NCI-H2227 (cell line): Measurements from ENCODE around the gene ASIC1.

ENCODE experiments used
- DNase-seq: peaks from one replicate; lab custom pipeline; 2025; ENCODE audit not compliant: unreplicated experiment; lab: John Stamatoyannopoulos, UW

ASIC1 gene

DNA sequence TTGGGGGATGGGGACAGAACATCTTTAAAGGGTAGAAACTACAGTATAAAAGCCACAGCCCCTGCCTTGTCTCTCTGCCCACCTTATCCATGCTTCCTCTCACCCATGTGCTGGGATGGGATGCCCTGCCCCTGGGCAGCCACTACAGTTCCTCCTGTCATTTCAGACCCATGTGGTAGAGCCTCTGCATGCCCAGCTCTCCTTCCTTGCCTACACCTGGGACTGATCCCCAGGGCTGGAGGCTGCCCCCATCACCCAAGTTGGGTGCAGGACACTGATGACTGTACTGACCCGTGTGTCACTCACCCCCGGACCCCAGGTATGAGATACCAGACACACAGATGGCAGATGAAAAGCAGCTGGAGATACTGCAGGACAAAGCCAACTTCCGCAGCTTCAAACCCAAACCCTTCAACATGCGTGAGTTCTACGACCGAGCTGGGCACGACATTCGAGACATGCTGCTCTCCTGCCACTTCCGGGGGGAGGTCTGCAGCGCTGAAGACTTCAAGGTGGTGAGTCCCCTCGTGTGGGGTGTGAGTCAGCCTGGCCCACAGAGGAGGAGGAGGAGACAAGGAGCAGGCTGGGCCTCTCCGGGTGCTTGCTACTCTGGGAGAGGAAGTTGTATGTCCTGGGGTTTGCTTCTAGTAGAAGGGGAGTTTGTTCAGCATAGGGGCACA lies 2.2 kb downstream of the ASIC1 start:
- no peak for DNase-seq

DNA sequence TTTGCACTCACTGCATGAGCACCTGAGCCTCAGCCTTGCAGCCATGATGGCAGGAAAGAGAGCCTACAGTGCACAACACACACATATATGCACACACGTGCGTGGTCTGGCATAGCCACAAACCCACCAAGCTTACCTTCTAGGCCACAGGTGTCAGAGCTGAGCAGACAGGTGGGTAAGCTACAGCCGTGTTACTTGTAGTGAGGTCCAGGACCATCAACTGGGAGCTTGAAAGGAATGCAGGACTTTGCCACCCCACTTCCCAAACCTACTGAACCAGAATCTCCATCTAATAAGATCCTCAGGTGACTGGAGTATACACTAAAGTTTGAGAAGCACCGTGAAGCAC lies 2.7 kb downstream of the ASIC1 start:
- no peak for DNase-seq

DNA sequence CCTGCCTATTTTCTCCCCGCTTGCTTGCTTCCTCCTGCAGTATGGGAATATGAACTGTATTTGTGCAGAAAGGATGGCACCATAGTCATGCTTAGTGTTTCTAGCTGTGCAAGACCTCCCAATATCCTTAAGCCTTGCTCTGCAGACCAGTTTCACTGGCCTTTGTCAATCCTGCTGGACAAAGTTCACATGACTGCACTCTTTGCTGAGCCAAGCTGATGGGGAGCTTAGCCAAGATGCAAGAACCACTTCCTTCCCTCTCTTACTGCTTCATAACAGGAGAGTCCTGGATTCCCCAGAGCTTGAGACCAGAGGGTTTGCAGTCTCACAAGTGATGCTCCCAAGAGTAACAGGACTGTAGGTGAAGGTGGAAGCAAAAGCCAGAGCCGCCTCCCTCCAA lies 3.8 kb downstream of the ASIC1 start:
- no peak for DNase-seq

DNA sequence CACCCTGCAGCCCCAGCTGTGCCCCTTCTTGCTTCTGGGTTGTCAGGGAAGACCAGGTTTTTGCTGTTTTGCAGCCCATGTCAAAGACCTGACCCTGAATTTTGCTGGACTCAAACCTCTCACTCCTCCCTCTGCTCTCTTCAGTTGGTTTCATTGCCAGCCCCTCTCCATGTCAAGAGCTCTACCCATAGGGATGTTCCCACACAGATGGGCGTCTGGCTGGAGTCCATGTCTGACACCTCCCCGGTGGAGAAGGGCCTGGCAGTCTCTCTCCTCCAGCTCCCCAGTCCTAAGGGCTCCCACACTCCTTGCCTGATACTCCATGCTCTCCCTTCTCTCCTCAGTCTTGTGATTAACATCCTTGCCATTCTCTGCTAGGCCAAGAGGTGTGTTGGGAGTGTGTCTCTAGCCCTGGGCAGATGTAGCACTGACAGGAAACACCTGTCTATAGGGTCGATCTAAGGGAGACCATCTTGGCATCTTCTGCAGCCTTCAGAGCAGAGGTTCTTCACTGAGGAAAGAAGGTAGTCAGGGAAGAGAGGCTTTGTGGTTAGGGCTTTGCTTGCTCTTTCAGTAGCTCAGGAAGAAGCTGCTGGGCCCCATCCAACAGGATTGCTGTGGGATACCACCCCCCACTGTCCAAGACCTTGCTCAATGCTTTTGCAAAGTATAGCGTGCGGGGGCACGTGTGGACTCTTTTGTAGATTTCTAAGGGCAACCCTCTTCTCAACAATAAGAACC lies 4.7 kb downstream of the ASIC1 start:
- DNase-seq = no peak

DNA sequence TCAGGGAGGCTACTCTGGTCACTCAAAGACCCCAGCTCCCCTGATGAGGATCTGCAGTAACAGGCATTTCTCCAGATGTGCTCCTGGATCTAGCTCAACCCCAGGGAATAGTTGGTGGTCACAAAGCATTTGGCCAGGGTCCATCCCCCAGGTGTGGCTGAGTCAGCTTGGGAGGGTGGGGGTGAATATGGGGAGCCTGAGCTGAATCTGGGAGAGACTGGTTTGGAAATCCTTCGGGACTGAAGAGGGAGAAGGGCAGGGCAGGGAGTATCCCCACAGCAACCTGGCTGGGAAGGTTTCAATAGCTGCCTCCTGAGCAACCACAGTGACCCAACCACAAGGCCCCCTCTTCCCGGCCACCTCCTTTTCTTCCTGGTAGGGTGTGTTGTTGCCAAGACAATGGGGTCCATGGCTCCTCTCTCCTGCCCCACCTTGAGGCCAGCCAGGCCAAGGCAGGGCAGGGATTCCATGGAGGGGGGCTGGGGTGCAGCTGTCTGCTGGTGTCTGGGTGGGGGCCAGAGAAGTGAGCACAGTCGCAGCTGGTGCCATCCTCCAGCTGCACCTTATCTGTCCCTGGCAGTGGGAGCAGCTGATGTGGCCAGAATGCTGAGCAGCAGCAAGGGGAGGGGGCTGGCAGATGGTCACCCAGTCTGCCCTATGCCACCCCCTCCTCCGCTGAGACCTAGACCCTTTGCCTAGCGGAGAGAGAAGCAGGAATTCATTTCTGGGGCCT lies 5.5 kb downstream of the ASIC1 start:
- no peak for DNase-seq

DNA sequence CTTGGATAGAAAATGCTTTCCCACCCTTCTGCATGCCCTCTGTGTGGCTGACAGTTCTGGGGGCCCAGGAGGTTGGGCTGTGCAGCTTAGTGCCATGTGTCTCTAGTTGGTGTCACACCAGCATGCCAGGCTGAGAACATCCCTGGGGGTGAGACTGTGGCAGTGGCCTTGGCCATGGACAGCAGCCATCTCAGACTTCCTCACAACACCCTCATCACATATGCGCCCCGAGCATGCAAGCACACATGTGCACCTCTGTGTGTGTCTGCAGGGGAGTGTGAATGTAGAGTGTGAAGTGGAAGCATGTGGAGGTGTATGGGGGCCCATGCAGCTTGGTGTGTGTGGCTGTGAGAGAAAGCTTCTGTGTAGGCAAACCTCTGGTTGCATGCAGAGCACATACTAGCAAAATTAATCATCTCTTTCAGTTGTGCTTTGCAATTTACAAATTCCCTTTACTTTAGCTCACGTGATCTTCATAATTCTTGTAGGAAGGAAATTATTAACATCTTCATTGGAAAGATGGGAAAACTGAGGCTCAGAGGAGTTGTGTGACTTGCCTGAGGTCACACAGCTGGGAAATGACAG lies 8.4 kb downstream of the ASIC1 start:
- no peak for DNase-seq

DNA sequence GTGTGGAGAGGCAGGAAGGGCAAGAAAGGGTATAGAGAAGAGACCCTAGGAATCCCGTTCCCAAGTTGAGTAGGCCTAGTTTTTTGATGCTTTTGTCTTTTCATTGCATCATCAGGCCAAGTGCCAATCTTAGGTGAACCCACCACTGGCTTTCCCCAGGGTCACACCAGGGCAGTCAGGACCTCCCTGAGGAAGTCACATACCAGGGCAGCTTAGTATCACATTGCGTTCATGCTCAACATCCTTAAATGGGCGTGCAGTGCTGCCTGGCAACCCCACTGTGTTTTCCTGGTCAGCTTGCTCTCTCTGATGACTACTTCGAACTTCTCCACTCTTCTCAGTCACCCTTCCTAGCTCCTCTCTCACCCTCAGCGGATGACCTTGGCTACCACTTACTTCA lies 9.0 kb downstream of the ASIC1 start:
- no peak for DNase-seq

DNA sequence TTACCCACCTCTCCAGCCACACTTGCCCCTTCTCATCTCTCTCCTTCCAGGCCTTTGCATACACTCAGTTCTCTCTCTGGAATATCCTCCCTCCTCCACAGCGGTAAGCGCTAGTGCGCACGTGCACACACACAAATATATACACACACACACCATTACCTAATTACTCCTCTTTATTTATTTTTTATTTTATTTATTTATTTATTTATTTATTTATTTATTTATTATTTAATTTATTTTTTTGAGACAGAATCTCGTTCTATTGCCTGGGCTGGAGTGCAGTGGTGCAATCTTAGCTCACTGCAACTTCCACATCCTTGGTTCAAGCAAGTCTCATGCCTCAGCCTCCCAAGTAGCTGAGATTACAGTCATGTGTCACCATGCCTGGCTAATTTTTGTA lies 11.7 kb downstream of the ASIC1 start:
- DNase-seq = no peak

DNA sequence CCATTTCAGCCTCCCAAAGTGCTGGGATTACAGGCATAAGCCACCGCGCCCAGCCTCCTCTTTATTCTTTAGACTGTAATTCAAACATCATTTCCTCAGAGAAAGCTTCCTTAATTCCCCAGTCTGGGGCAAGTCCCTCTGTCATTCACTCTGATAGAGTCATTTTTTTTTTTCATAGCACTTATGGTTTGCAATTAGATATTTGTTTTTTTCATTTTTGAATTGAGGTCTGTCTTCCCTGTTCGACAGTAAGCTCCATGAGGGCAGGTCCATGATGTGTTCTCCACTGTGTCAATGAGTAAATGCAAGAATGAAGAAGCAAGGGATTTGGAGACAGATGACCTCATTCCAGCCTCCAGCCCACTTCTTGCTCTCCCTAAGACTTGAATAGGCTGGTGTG lies 12.1 kb downstream of the ASIC1 start:
- DNase-seq = no peak

DNA sequence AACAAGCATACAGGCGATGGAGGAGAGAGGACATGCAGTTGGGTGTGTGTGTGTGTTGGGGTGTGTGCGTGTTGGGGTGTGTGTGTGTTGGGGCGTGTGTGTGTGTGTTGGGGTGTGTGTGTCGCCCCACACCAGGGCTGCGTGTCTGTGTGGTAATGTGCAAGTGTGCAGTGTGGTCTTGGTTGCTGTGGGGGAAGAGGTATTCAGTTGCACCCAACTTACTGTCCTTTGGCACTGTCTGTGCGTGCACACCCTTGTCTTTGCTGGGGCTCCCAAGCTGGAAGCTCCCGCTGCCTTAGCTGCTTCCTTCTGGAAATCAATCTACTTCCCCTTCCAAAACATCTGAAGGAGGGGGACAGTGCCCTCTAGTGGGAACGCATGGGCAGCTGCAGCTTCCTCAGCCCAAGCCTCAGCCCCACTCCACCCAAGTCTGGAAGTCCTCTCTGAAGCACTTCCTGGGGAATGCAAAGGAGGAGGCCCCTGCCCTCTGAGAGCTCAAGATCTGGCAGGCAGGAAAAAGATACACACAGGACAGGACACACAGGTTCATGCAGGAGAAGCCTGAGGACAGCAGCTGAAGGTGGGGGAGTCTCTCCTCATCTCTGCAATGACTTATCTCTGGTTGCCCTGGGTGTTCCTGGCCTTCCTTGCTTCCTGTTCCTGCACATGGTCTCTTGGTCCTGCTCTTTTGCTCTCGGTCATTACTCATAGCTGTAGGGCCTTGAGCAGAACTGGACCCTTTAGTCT lies 13.1 kb downstream of the ASIC1 start:
- peak; percentile 77 for DNase-seq

DNA sequence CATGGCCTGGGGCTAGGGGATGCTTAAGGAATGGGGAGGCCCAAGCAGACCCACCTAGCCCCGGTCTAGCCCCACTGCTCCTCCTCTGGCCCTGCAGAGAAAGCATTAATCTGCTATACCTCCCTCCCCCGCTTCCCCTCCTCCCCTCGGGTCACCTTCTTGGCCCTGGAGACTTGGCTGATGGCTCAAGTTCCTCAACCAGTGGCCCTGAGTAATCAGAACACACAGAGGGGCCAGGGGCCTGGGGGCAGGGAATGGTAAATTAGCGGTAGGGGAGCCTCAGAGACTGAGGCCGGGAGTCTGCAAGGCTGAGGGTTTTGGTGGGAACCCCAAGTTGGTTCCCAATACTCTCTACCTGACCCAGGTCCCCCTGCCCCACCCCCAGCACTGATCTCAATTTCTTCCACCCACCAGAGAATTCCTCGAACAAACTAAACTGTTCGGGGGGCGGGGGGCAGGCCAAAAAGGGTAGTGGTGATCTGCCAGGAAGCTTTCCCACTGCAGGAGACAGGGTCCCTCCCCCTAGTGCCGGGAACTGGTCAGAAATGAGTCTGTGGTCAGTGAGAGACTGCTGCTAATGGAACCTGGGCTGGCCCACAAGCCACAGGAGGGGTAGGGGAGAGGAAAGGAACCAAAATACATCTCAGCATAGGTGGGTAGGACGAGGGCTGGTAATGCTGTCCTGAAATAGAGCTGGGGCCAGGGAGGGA lies 15.0 kb downstream of the ASIC1 start:
- no peak for DNase-seq

DNA sequence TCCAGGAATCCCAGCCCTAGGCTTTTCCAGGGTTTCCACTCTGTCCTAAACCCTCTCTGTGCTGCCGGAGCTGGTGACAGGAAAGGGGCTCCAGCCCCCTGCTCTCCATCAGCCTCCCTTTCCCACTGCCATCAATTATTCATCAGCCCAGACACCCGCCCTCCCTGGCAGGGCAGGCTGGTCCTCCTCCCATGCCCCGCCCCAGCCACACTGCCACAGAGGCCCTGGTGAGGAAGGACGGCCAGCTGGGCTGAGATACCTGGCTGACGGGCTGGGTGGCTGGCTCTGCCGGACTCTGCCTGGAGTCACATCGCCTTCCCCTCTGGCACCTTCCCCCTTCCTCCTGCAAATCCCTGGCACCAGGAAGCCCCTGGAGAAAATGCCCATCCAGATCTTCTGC lies 15.8 kb downstream of the ASIC1 start:
- DNase-seq = no peak

DNA sequence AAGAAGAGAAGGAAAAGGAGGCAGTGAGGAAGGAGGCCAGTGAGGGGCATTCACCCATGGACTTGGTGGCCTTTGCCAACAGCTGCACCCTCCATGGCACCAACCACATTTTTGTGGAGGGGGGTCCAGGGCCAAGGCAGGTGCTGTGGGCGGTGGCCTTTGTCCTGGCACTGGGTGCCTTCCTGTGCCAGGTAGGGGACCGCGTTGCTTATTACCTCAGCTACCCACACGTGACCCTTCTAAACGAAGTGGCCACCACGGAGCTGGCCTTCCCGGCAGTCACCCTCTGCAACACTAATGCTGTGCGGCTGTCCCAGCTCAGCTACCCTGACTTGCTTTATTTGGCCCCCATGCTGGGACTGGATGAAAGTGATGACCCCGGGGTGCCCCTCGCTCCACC lies 16.3 kb downstream of the ASIC1 start:
- no peak for DNase-seq

DNA sequence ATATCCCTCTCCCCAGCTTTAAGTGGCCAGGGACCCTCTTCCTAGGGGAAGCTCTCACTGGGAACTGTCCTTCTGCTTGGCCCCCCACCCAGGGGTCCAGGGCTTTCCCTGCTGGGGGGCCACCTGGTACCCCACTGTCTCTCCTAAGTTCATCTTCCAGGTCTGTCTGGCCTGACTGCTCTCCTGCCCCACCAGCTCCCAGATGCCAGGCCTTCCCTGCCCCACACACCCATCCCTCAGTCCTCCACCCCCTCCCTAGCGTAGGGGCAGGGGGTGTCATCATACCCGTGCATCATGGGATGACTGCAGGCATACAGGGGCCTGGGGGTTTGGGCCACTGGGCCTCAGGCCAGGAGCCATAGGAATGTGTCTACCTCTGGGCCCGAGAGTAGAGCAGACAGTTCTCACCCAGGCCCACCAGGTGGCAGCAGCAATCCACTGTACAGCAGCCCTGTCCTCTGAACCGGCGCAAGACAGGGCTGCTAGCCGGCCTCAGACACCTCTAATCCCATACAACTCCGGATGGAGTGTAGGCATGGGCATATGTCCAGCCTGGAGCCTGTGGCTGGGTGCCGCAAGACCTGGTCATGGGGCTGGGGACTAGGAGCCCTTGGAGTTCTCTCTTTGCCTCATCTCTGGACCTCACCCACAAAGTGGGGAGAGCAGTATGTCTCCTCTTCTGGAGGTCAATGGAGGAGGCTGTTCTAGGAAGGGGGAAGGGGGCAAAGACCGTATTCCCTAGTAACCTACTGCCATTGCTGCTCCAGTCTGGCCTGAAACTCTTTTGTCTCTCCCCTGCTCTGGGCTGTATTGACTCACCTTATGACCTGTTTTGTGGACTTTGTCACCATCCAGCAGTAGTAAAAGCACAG lies 17.8 kb downstream of the ASIC1 start:
- DNase-seq = peak; percentile 72

DNA sequence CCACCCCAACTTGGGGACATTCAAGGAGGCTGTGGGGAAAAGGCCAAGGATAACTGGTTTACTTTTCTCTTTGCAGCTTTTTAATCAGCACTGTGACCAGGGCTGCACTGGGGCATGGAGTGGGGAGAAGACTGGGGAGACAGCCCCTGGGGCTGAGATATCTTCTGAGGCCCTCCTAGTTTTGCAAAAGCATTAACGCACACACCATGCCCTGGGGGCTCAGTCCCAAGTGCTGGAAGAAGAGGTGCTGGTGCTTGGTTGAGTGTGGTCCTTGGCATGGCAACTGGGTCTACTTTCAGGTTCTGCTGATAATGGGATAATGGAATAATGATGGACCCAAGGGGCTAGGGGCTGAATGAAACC lies 18.4 kb downstream of the ASIC1 start:
- no peak for DNase-seq

DNA sequence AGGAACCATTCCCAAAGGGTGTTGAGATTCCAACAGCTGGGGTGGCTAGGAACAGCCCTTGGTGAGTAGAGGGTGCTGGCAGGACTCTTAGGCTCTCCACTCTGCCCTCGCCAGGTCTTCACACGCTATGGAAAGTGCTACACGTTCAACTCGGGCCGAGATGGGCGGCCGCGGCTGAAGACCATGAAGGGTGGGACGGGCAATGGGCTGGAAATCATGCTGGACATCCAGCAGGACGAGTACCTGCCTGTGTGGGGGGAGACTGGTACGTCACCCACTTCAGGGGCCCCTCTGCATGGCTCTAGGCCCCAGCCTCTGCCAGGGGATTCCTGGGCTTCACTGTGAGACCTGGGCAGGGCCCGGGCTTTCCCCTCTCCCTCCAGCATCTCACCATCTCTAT lies 19.7 kb downstream of the ASIC1 start:
- no peak for DNase-seq

DNA sequence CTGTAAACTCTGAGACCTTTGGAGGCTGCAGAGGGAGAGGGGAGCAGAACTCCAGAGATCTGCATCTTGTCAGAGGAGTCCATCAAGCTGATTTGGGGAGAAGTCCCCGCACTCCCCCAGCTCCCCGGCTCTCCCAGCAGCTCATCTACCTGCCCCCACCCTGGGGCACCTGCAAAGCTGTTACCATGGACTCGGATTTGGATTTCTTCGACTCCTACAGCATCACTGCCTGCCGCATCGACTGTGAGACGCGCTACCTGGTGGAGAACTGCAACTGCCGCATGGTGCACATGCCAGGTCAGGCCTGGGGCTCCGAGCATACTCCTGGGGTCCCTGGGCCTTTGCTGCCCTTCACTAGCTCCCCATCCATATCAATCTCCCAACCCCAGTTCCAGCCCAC lies 20.9 kb downstream of the ASIC1 start:
- no peak for DNase-seq

DNA sequence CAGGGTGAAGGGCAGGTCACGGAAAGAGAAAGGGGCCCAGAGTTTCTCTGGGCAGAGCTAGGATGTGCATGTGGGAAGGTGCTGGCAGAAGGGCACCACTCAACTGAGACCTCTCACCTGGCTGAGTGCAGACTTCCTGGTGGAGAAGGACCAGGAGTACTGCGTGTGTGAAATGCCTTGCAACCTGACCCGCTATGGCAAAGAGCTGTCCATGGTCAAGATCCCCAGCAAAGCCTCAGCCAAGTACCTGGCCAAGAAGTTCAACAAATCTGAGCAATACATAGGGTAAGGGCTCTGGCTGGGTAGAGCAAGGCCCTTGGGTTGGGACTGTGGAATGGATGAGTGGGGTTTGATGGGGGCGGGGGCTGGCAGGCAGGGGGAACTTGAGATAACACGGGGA lies 22.4 kb downstream of the ASIC1 start:
- DNase-seq = no peak

DNA sequence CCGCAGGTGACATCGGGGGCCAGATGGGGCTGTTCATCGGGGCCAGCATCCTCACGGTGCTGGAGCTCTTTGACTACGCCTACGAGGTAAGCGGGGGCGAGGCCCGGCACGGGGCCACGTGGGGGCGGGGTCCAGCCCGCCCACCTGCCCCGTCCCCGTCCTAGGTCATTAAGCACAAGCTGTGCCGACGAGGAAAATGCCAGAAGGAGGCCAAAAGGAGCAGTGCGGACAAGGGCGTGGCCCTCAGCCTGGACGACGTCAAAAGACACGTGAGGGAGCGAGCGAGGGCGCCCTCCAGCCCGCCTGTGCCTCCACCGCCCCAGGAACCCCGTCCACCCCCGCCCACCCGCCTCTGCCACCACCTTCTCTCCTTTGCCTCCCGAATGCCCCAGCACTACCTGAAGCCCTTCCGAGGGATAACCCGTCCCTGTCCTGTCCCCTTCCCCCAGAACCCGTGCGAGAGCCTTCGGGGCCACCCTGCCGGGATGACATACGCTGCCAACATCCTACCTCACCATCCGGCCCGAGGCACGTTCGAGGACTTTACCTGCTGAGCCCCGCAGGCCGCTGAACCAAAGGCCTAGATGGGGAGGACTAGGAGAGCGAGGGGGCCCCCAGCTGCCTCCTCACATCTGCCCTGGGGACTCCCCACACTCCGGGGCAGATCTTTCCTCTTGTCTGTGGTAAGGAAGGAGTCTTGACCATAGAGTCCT lies 23.9 kb downstream of the ASIC1 start:
- no peak for DNase-seq
